ENCODE measurements around the gene SNCAIP. TPM values are rescaled to one million over a fixed set of nuclear protein-coding genes. Genes with fewer than 3 reads are reported as not detected.
A peak's percentile ranks its signal among the peaks of the same experiment; 100 is the strongest.

SNCAIP gene
- total RNA-seq, 2 donors from 2014 or later, result 2.9 to 3.2 TPM

- DNase-seq (no peak), ATAC-seq (no peak)
- intact Hi-C loops (cut with DNase I), result no loop called here
Measured at GRCh38 chr5:122436615-122437014, 124.6 kb downstream of the SNCAIP start.

DNA sequence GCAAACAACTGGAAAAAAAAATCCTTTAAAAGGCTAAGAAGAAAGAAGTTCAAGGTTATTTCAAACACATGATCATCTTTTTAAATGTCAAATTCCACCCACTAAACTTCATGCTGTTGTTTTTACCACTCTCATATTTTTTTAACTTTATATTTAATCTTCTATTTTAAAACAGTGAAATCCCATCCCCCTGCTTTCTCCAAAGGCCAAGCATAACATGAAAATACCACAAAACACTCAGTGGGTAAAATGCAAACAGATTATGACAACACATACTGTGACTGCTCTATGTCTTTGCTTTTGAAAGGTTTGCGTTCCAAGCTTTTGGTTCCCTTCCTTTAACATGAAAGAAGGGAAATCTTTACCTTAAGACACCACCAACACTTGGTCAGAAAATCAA is 127.6 kb downstream of the SNCAIP start:
- intact Hi-C loops (cut with DNase I), result no loop called here
- DNase-seq (no peak), ATAC-seq (no peak)

DNA sequence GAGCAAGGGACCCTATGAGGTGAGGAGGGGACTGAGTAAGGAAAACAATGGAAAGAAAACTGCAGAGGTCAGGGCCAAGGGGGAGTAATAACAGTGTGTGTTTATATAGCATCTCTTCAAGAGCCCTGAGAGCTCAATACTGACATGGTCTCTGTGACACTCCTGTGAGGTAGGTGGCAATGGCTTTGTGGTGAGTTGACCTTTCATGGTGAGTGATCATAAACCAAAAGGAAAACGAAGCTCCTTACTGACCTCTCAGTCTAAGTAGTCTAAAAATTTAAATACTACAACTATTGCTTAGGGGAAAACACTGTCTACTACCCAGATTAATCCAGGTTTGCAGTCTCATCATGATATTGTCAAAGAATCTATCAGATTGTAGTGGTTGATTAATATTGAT is 130.9 kb downstream of the SNCAIP start:
- DNase-seq (no peak), ATAC-seq (no peak)
- intact Hi-C loops (cut with DNase I), result no loop called here

DNA sequence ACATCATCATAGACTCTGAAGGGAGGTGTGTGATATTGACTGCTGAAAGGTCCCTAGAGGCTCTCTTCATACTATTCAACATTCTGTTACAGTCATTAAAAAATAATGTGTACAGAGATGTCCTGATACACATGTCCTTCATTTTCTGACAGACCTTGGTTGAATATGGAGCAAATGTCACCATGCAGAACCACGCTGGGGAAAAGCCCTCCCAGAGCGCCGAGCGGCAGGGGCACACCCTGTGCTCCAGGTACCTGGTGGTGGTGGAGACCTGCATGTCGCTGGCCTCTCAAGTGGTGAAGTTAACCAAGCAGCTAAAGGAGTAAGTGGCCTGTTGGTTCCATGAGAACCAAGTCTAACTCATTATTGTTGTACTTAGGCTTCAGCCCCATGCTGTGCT is 132.4 kb downstream of the SNCAIP start:
- intact Hi-C loops (cut with DNase I), result no loop called here
- ATAC-seq, result no peak
- DNase-seq, result no peak

- intact Hi-C loops (cut with DNase I), result no loop called here
- ATAC-seq (no peak), DNase-seq (no peak)
Measured at GRCh38 chr5:122445070-122445469, 133.0 kb downstream of the SNCAIP start.

GRCh38 chr5:122447072-122447471 is 135.0 kb downstream of the SNCAIP start:
- no peak for DNase-seq
- ATAC-seq, result no peak
- intact Hi-C loops (cut with DNase I), result no loop called here

- no peak for ATAC-seq
- DNase-seq, result no peak
Measured at GRCh38 chr5:122447879-122448278, 135.8 kb downstream of the SNCAIP start.

GRCh38 chr5:122454541-122454940 is 142.5 kb downstream of the SNCAIP start:
- no peak for DNase-seq
- ATAC-seq, result peak in 1 of 2 donors; percentile 23
- intact Hi-C loops (cut with DNase I), result no loop called here

More at GRCh38 chr5:122447879-122448278, 135.8 kb downstream of the SNCAIP start:
- intact Hi-C loops (cut with DNase I), result no loop called here

GRCh38 chr5:122455939-122456338 is 143.9 kb downstream of the SNCAIP start:
- intact Hi-C loops (cut with DNase I), result no loop called here
- DNase-seq (no peak), ATAC-seq (no peak)

DNA sequence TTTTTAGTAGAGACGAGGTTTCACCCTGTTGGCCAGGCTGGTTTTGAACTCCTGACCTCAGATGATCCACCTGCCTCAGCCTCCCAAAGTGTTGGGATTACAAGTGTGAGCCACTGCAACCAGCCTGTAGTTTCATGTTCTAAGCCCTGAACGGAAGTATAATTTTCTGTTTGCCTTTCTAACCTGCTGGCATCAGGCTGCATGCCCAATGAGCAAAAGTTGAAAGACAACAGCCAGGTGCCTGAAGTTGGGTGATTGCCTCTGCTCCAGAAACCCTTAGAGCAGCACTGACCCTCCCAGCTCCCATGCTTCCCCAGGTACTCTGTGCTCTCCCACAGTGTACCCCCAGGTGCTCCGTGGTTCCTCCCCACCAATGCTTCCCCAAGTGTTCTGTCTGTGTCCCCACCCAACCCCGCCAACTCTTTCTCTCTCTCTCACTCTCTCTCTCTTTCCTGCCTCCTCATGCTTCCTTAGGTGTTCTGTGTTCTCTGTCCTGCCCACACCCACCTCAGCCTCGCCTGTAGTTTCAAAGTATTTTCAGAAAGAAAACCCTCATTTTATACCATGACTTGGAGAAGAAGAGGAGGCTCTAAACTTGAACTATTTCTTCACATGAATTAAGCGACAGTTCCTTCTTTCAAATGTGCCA is 145.3 kb downstream of the SNCAIP start:
- no peak for ATAC-seq
- no peak for DNase-seq
- intact Hi-C loops (cut with DNase I), result no loop called here

GRCh38 chr5:122458278-122458872 is 146.3 kb downstream of the SNCAIP start:
- intact Hi-C loops (cut with DNase I), result no loop called here
- ATAC-seq, result peak in 1 of 2 donors; percentile 27

DNA sequence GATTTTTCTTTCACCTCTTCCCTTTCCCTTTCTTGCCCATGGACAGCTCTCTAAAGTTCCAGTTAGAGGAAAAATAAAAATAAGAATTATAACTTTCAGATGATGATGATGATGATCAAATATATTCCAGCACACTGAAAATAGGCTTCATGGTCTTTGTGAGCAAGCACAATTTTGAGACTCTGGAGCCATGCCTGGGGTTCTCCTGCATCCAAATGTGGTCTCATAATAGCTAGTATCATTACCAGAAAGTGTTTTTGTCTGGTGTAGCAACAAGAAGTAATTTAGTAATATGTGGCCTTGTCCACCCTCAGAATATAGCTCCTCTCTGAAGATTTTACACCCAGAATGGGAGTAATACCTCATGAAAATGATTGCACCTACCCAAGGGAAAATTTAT is 150.4 kb downstream of the SNCAIP start:
- intact Hi-C loops (cut with DNase I), result no loop called here
- DNase-seq, result no peak
- ATAC-seq, result no peak

More at GRCh38 chr5:122458278-122458872, 146.3 kb downstream of the SNCAIP start:
- DNase-seq, result no peak

- DNase-seq (no peak), ATAC-seq (no peak)
- intact Hi-C loops (cut with DNase I), result no loop called here
Measured at GRCh38 chr5:122463221-122463620, 151.2 kb downstream of the SNCAIP start.

GRCh38 chr5:122464191-122464590 is 152.2 kb downstream of the SNCAIP start:
- DNase-seq (no peak), ATAC-seq (no peak)
- intact Hi-C loops (cut with DNase I), result no loop called here

DNA sequence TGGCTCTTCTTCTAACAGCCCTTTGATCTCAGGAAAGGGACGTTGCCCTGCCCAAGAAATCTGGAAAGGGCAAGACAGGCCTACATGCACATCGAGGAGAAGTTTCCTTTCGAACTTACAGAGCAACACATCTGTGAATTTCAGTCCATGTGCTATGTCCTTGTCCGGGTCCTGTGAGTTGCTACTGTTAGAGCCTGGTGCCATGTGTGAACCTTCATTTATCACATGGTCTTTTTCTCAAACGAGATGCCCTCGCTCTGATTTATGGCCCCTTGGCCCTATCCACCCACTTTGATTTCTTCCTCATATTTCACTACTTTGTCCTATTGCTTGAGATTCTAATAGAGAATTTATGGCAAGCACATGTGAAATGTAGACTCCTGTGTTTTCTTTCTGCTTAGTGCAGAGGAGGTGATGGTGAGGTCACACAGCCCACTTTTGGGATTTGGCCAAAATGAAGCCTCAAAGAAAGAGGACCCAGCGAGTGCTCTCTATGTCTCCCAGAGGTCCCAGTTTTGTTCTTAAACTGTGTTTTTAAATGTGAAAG is 153.1 kb downstream of the SNCAIP start:
- intact Hi-C loops (cut with DNase I), result no loop called here
- DNase-seq, result no peak

DNA sequence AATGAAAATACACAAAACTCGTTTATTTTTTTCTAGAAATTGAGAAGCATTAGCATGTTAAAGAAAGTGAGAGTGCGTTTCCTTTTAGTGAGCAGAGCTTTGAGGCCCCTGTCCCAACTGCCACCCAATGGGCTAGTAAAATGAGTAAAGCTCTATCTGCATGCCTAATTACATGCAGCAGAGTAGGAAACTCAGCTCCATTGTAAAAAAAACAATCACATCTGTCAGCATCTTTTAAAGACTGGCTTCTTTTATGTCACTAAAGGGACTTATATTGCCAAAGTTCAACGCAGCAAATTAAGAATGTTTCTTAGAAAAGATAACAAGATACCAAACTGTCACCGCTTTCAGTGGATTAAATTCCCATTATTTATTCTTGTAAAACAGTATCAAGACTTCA is 154.0 kb downstream of the SNCAIP start:
- DNase-seq, result no peak
- intact Hi-C loops (cut with DNase I), result no loop called here
- ATAC-seq, result no peak

More for the DNA sequence above, 153.1 kb downstream of the SNCAIP start:
- ATAC-seq, result no peak

DNA sequence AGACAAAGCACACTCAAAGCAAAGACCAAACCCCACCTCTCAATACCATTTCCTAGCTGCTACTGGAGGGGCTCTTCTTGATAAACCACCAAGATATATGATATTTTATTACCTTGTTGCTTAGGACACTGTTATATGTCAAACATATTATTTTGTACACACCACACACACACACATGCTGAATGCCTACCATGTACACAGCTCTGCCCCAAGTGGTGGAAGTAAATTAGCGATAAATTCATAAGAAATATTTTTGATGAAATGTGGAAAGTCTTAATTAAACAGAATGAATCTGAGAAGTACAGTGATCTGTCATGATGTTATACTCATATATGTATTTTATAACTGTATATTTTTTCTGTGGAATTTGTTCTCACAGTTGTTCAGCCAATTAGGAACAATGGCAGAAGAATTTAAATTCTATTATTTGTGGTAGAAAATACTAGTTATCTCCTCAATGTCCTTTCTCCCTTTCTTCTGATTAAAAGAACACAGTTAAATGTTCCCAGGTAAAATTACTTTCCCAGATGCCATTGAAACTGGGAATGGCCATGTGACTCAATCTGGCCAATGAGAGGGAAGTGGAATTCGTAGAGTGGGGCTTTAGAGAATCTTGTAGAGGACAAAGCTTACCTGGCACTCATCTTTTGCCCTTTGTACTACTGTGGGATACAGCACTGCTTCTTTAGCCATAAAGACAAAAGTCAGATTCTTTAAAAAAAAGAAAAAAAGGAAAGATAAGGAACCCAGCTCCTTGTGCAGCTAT is 156.5 kb downstream of the SNCAIP start:
- ATAC-seq, result no peak
- no peak for DNase-seq
- intact Hi-C loops (cut with DNase I), result no loop called here

DNA sequence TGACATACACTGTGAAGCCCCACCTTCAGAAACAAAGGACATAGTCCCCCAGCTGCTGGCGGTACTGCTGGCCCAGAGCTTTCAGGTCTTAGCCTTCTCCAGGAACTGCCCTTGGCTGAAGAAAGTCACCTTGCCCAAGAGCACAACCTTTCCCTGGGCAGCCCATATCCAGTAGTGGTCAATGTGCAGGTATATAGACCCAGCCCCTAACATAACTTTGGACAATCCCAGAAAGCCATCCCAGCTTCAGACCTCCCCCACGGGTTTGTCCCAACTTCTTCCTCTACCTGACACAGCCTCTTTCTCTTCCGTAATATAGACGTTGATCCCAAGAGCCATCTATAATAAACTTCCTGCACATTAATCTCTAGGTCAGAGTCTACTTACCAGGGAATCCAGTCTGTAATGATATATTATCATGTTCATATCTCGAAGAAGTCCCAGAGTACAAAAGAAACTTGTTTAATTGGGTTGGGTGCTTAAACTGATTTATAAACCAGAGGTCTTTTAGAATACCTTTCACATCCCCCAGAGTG is 157.4 kb downstream of the SNCAIP start:
- DNase-seq, result no peak
- intact Hi-C loops (cut with DNase I), result no loop called here
- no peak for ATAC-seq

GRCh38 chr5:122470365-122470764 is 158.3 kb downstream of the SNCAIP start:
- DNase-seq (no peak), ATAC-seq (no peak)
- intact Hi-C loops (cut with DNase I), result no loop called here

All from left cardiac atrium (tissue), 4 donors.